NAMALWA (cell line): ENCODE measurements around the gene RARG.

Experiments
- DNase-seq: peaks from one replicate; pipeline ENCODE4 v3.0.0-alpha.2; 2015; ENCODE audit warnings: low spot score

The RARG gene

DNA sequence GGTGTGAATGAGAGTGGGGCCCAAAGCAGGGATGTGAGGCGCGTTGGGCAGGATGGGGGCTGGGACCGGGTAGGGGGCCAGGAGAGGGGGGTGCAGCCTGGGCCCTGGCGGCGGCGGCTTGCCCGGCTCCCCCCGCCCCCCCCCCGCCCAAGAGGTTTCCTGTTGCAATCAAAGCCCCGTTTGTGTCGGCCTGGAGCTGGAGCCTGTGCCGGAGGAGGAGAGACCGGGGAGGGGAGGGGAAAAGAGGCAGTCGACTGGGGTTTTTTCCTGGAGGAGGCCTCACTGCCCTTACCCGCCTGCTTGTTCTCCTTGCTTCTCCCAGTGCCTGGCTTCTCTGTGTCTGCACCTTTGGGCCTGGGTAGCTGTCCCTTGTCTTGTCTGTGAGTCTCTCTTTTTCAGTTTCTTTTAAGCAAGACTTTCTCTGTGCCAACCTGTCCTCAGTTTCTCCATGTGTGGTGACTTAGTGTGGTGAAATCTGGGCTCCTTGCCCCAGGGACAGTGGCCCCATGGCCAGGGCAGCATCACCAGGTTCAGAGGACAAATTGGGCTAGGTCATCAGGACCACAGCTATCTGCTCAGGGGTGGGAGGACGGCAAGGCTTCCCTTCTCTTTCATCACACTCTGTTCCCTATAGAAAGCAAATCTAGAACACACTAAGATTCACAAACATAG is 8.5 kb downstream of the RARG start:
- no peak for DNase-seq

DNA sequence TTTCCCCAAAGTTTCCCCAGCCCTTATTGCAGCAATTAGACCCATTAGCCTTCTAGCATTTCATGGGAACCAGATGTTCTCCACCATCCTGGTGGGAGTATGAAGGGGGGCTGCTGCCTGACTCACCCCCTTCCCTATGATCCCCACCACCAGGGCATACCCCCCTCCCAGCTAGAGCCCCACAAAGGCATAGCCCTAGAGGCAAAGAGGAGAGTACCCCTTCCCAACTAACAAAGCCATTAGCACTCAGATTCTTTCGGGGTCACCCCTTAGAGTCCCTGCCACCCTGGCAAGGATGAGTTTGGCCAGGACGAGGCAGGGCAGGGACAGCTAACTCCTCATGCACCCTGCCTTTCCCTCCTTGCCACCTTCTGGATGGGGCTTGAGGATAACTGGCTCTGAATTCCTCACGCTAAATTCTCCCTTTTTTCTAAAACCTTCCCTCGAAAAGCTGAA is 9.2 kb downstream of the RARG start:
- DNase-seq = no peak

DNA sequence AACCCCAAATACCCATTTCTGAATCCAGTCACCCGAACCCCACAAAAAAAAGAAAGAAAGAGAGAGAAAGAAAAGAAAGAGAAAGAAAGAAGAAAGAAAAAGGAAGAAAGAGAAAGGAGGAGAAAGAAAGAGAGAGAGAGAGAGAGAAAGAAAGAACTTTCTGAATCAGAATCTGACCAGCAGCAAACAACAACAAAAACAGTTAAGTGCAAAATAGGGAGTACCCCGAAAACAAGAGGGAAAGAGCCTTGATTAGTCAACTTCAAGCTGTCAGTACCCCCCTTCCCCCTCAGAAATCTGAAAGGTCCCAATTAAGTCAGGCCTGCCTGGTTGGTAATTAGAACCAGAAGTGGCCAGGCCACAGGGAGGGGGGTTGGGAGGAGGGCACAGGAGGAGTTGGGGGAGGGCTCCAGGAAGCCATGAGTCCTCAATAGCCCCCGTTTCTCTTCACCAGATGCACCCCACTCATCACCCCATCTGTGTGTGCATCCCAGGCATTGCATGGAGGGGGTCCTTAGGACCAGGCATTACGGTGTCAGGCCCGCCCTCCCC is 9.8 kb downstream of the RARG start:
- DNase-seq = no peak

DNA sequence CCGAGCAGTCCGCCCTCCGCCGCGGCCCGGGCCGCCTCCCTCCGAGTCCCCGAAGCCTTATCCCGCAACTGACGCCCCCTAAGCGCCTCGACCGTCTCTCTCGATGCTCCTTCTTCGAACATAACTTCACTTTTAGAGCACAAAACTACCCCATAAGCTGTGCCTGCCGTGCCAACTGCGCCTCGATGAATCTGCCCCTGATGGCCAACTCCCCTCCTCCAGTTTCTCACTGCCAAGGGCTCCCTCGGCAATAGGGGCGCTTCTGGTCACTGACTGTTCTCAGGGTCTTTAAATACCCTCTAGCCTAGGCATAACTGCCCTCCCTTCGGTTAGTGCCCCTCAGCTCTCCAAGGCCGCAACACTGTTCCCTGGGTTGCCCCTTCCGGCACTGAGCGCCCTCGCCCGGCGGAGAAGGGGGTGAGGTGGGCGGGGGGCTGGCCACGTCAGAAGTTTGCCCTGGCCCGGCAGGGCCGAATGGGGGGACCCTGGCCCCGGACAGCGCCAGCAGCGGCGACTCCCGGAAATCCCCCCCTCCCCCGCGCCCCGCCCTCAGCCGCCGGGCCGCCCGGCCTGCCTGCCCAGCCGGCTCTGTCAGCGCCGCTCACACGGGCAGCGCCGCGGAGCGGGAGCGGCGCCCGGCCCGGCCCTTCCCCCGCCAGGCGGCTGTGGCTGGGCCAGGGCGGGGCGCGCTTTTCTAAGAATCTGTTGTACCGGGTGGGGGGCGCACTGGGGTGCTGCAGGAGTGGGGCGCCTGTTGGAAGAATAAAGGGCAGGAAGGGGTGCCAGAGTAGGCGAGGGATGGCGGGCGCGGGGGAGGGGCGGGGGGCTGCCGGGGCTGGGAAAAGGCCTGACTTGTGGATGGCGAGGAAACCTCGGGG is 10.6 kb downstream of the RARG start:
- DNase-seq = no peak

DNA sequence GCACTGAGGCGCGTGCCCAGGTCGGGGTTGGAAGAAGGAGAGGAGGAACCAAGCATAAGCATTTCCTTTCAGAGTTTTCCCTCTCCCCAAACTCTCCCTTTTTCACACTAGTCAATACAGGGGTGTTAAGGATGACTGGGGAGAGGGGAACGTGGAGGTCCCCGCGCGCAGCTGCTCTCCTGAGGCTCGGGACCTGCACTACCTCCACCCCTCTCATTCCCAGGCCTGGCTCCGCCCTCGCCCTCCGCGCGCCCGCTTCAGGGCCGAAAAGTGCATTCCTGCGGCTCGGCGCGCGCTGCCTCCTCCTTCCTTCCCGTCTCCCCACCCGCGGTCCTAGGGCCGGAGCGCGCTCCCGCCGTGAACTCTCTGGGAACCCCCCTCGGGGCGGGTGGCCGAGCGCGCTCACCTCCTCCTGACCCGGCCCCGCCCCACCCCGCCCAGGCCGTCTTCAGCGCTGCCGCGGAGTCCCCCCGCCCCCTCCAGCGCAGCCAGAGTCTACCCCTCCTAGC is 11.3 kb downstream of the RARG start:
- peak; percentile 82 for DNase-seq

DNA sequence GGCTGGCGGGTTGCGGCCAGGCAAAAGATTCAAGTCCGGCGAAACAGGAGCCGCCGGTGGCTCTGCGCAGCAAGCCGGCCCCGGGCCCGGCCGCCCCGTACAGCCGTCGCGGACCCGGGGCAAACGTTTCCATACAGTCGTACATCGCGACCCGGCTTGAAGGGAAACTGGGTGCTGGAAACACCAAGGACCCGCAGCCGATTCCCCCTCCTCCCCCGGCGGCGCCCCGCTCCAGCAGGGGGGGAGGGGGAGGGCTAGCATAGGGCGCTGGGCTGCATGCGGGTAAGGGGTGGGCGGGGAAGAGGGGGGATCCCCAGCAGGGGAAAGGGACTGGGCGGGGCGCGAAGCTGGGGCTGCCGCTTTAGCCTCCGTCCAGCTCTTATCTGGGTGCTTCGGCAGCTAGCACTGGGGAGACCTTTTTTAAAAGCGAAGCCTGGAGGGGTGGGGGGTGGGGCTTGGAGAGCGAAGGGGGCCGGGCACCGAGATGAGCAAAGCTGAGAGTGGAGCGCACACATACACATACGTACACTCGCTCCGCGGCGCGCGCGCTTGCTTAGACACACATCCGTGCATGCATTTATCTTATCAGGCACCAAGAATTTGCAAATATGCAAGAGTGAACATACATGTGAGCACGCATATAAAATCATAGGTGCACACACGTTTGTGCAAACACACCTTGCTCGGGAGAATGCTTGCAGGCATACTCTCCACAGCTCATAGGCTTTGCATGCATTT is 11.9 kb downstream of the RARG start:
- peak; percentile 83 for DNase-seq

DNA sequence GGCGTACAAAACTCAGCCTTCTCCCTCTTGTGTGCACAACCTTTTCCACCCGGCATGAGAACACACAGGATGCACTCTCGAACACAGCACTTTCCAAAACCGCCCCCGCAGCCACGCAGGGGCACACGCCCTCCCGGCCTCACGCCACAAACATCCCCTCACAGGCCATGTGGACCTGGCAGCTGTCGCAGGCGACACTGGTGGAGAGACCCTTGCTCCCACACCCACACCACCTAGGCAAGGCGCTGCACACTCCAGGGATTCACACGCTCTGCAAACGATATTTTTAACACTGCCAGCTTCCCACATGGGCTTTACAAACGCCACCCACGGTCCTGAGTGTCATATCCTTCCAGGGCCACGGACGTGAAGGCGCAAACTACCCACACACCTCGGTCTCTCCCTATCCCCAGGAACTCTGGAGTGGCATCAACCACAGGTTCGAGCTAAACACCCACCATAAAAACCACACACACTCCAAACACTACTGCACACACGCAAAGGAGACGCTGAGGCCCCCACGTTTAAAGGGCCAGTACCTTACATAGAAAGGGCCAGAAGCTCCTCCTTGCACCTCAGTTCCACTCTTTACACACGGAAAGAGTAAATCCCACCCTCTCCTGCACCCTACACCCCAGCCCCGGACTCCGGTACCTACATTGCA is 12.6 kb downstream of the RARG start:
- no peak for DNase-seq

DNA sequence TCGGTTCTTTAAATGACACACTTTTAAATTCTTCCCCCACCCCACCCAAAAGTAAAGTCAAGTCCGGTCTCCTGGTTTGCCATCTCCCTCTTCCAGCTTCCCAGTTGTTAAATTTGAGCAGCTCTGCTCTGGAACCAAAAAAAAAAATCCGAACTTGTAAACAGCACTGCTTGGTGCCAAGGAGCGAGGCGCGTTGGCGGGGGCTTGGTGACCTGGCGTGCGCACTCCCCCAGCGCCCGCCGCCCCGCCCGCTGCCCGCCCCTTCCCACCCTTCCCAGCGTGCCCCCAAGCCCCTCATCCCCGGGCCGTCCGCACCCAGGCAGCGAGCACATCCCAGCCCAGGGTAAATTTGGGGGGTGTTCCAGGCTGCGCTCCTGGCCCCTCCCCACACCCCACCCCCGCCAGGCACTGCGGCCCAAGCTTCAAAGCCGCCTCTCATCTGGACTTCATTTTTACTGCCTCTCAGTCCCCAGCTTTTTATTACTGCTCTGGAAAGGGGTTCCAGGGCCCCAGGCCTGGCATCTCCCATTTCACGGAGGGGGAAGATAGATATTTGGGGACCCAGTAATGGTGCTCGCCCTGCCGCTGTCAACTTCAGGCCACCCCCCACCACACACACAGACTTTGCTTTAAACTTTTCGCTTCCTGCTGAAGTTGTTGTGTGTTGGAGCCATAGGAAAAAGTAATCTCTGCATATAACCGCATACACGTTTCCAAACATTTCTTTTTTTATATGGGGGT is 13.3 kb downstream of the RARG start:
- no peak for DNase-seq

DNA sequence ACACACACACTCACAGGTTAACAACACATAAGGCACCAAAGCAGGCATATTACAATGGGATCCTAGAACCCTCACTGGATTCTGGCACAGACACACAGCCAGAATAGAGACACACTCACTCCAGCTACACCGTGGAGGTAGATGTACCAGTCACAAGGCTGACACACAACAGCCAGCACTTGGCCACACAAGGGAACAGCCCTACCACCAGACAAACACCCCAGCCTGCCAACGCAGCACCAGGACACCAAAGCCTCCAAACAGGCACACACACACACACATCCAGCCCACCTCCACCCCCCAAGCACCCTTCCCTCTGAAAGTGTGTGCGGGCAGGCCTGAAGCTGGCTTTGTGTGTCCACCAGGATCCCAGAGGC is 14.1 kb downstream of the RARG start:
- no peak for DNase-seq

DNA sequence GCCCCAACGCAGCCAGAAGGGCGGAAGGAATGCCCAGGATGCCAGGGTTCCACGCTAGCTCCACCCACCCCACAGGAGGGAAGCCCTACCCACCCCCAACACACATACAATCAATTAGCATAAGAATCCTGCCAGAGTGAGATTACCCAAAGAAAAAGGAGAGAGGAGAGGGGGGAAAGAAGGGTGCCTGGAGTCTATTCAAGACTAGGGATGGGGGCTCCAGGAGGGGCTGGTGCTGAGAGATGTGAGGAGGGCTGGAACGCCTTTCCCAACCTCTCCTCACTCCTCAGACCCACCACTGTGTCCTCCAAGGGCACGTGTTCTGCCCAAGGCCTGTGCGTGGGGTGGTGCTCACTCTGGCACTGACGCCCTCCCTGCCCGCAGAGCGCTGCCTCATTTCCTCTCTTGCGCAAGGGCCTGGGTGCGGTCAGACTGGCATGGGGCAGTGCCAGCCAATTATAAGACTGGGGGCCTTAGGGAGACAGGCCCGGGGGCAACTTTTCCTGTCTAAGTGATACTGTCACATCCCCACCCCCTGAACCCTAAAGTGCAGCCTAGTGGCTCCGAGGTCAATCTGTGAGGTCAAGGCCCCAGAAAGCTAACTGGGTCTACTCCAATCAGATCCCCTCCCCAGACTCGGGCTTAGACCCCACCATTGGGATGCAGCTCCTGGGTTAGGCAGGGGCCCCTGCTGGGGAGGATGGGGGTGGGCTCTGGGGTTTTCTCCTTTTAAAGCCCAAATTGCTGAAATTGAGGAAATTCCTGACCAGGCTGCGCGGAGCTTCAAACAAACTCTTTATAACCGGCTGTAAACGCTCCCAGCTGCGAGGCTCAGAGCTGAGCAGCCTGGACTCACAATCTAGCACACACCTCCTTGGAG is 14.7 kb downstream of the RARG start:
- DNase-seq = no peak

DNA sequence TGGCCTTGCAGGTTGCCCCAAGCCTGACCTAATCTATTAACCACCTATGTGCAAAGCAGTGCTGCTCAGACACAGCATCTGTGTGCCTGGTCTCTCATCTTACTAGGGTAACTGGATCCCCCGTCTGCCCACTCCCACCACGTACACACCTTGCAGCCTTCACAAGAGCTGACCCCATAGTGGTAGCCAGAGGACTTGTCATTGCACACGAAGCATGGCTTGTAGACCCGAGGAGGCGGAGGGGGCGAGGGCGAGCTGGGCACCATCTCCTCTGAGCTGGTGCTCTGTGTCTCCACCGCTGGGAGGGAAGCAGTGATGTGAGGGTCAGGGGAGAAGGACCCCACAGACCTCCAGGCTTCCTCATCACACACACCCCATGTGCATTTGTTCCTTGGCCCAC is 16.5 kb downstream of the RARG start:
- DNase-seq = no peak

DNA sequence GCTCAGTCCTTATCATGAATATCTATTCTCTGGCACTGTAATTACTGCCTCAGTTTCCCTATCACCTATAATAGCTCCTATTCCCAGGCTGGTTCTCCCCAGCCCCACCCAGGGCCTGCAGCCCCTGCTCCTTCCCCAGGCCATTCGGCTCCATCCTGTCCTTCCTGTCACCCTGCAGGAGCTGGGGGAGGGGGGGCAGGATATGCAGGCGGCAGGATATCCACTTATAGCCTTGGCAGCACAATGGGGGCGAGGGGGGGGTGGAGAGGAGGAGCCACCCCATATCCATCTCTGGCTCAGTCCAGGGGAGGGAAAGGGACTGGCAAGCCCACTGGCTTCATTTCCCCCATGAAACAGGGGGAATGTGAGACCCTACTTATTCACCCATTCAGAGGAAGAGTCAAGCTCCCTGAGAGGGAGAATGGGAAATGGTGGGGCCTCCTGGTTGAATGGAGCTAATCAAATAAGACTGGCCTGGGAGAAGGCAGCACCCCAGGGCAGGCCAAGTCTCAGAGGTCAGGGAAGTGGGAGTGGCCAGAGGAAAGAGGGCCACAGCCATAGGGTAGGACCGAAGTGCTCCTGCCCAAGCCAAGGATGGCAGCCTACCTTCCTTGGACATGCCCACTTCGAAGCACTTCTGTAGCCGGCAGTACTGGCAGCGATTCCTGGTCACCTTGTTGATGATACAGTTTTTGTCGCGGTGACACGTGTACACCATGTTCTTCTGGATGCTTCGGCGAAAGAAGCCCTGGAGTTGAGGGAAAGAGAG is 17.1 kb downstream of the RARG start:
- no peak for DNase-seq

DNA sequence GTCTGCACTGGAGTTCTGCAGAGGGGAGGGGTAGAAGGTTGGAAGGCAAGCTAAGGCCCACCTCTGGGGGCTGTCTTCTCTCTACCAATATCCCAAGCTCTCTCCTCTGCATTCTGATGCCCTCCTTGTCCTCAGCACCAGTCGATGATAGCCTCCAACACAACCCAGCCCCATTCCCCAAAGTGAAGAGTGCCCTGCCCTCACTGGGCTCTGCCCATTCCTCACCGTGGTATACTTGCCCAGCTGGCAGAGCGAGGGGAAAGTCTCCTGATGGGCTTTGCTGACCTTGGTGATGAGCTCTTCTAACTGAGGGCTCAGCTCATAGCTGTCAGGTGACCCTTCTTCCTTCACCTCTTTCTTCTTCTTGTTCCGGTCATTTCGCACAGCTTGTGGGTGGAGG is 17.8 kb downstream of the RARG start:
- no peak for DNase-seq

DNA sequence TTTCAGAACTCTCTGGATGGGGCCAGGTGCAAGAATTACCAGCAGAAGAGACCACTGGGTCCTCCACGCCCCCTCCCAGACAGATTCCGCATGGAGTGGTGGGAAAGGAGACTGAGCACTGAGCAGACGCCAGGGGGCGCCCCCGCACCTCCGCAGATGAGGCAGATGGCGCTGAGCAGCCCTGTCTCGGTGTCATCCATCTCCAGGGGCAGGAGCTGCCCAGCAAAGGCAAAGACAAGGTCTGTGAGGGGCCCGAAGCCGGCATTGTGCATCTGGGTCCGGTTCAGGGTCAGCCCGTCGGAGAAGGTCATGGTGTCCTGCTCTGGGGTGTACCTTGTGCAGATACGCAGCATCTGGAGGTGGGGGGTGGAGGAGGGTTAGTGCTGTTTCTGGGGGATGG is 18.7 kb downstream of the RARG start:
- peak; percentile 82 for DNase-seq

DNA sequence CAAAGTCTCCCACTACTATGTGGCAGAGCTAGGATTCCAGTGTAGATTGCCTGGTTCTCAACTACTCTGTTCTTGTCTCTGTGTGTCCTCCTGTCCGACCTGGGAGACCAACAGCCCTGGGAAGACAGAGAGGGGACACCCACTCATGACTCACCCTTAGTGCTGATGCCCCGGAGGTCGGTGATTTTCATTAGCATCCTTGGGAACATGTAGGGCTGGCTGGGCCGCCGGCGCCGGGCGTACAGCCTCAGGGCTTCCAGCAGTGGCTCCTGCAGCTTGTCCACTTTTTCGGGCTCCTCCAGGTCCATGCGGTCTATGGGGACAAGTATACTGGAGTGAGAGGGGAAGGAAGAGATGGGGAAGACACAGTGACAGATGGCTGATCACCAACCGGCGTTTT is 19.1 kb downstream of the RARG start:
- no peak for DNase-seq

DNA sequence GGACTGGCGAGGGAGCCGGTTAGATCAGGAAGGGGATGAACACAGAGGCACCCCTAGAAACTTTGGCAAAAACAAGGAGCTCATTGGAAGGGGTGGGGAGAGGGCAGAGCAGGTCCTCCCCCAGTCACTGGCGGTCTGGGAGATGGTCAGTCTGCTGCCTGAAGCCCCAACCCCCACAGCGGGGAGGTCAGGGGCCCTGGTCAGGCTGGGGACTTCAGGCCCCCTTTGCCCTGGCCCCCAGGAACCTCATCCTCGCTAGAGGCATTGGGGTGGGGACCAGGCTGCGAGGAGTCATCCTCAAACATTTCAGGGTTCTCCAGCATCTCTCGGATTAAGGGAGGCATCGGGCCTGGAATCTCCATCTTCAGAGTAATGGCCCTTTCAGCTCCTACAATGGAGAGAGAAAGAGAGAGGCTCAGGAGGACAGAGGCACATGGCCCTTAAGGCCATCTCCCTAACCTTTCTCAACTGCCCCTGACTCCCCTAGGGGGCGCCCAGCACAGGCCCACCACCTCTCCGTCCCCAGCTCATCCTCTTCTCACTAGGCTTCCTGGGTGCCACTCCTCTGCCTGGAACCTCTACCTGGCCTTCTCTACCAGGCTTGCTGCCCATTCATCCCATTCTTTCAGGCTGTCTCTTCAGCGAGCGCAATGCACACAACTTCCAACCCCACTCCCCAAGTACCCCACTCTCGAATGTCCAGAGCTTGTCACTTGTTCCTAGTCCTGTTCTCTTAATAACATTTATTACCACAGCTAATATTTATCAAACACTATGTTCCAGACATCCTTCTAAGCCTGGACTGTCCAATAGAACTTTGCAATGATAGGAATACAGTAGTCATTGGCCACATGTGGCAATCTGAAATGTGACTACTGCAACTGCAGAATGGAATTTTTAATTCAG is 20.3 kb downstream of the RARG start:
- peak; percentile 53 for DNase-seq

DNA sequence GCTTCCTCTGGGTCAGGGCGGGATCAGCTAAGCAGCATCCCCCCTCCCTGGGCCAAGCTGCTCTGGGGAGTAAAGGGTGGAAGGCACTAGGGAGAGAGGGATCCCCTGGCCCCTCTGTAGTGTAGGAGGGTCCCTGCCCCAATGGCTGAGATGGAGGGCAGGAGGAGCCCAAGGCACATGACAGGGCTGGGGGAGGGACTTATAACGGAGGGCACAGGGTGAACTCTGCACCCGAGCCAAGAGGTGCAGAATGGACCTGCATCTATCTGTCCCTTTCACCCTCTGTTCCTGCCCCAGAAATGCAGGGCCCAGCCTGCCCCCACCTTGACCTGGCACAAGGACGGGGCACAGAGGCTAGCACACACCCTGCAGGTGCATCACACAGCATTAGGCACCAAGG is 21.2 kb downstream of the RARG start:
- DNase-seq = no peak

DNA sequence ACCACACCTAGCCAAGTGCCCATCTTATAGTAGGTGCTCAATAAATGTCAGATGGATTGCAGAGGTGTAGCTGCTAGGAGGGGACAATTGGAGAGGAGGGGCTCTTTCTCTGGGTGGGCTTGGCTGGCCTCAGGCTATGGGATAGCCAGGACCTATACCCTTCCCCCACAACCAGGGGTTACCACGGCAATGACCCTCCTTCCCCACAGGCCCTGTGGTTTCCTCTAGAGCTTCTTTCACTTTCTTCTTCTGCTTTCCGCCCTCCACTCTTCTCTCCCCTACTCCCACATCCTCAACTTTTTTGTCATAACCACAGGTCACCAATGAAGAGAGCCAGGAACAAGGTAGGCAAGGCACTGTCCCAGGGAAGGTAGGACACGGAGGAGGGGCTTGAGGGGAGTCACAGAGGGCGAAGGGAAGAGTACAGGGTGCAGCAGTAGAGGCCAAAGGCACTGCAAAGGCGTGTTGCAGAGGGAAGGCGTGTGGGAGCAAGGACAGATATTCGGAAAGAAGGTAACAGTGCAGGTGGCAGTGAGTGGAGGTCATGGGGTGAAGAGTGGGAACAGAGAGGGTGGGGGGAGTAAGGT is 23.0 kb downstream of the RARG start:
- DNase-seq = peak; percentile 58
